Tibial artery (tissue), 4 donors: Measurements from ENCODE around the gene CCNH.

Source experiments
- DNase-seq, 2 donors: peaks; one replicate each; pipeline ENCODE4 v3.0.0-alpha.2; 2019
- H3K27ac ChIP-seq, 2 donors: fragments of 200-600 bp; sonication (generic) in 1 of 2; 1 replicate in 1 of 2; 2 replicates in 1 of 2; pipeline ENCODE4 v1.5.1; 2018 to 2019; ENCODE audit warnings: mild to moderate bottlenecking in 1 of 2
- H3K27me3 ChIP-seq, 2 donors: fragments of 200-600 bp; sonication (generic) in 1 of 2; one replicate each; pipeline versions ENCODE4 v1.5.1 to v1.6.0; 2016 to 2019
- H3K36me3 ChIP-seq, 3 donors: fragments of 200-600 bp; sonication (generic) in 2 of 3; one replicate each; pipeline ENCODE4 v1.5.1; 2016 to 2019; ENCODE audit warnings: mild to moderate bottlenecking in 2 of 3
- H3K4me1 ChIP-seq, 4 donors: fragments of 200-600 bp; sonication (generic) in 2 of 4; 1 replicate in 3 of 4; 2 replicates in 1 of 4; pipeline ENCODE4 v1.5.1; 2016 to 2019
- H3K4me3 ChIP-seq, 2 donors: fragments of 200-600 bp; sonication (generic) in 1 of 2; 1 replicate in 1 of 2; 2 replicates in 1 of 2; pipeline ENCODE4 v1.5.1; 2018 to 2019; ENCODE audit warnings: mild to moderate bottlenecking in 2 of 2
- H3K9me3 ChIP-seq, 3 donors: fragments of 200-600 bp; sonication (generic) in 1 of 3; one replicate each; pipeline ENCODE4 v1.5.1; 2016 to 2019
- CTCF ChIP-seq, 2 experiments: fragments of 200-600 bp in 1 of 2; fragments of 450-650 bp in 1 of 2; IDR thresholded peaks; one replicate each; pipeline ENCODE4 v1.5.1; 2017 to 2019; ENCODE audit warnings: antibody characterized with exemption in 2 of 2, mild to moderate bottlenecking in 1 of 2, moderate library complexity in 1 of 2
- intact Hi-C: fragments of 100-400 bp; cut with DNase I; formaldehyde crosslinking; loops from one replicate; pipeline ENCODE4 v1.15.0; 2023; ENCODE audit warnings: low total_unique reads

The CCNH gene

GRCh38 chr5:87404359-87404758, 8.4 kb downstream of the CCNH start:
- Histone ChIP-seq H3K36me3 (peaks cover 68 to 77% (median 72%) of the 10 kb centered on the region in 3 donors), H3K27ac (no peak overlapping the region), H3K4me3 (no peak overlapping the region), H3K9me3 (no peaks in the 10 kb centered on the region), H3K4me1 (peaks cover 0 to 14% (median 5%) of the 10 kb centered on the region in 4 donors), H3K27me3 (no peaks in the 10 kb centered on the region)
- DNase-seq, result no peak
- no peak for TF ChIP-seq CTCF (IDR thresholded peaks at IDR 0.05)
- intact Hi-C loops, result no loop called here

GRCh38 chr5:87403899-87404298, 8.8 kb downstream of the CCNH start:
- no peaks in the 10 kb centered on the region for H3K27me3 ChIP-seq
- peaks cover 0 to 16% (median 6%) of the 10 kb centered on the region in 4 donors for H3K4me1 ChIP-seq
- intact Hi-C loops, result no loop called here
- H3K27ac ChIP-seq, result no peak overlapping the region
- H3K4me3 ChIP-seq, result no peak overlapping the region
- no peak for TF ChIP-seq CTCF (IDR thresholded peaks at IDR 0.05)
- DNase-seq, result no peak
- H3K9me3 ChIP-seq, result no peaks in the 10 kb centered on the region
- peaks cover 68 to 78% (median 73%) of the 10 kb centered on the region in 3 donors for H3K36me3 ChIP-seq

DNA sequence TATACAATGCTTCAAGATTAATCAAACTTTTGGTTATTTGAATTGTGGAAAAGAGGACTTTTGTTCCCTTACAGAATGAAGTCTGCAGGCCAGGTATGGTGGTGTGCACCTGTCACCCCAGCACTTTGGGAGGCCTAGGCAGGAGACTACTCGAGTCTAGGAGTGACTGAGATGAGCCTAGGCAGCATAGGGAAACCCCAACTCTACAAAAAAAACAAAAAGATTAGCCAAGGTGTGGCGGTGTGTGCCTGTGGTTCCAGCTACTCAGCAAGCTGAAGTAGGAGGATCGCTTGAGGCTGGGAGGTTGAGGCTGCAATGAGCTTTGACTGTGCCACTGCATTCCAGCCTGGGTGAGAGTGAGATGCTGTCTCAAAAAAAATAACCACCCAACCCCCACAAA, 9.3 kb downstream of the CCNH start:
- Histone ChIP-seq H3K4me3 (no peak overlapping the region), H3K36me3 (peaks cover 68 to 78% (median 73%) of the 10 kb centered on the region in 3 donors), H3K4me1 (peaks cover 0 to 17% (median 4%) of the 10 kb centered on the region in 4 donors), H3K9me3 (no peaks in the 10 kb centered on the region), H3K27ac (no peak overlapping the region), H3K27me3 (no peaks in the 10 kb centered on the region)
- DNase-seq, result no peak
- intact Hi-C loops, result no loop called here
- no peak for TF ChIP-seq CTCF (IDR thresholded peaks at IDR 0.05)

DNA sequence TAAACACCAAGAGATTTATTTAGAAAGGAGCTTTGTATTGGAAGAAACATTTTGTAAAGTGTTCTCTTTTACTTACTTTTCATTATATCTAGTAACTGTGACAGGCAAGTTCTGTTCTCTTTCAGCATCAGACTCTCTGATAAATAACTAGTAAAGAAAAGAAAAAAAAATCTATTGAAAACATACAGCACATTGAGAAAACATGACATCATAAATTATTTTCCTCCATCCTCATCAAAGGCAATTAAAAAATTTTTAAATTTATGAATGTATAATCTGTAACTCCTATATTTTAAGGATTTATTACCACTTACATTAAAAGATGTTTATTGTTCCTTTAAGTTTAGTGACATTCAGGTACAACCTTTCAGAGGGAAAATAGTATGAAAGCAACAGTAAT, 11.1 kb downstream of the CCNH start:
- Histone ChIP-seq H3K9me3 (no peaks in the 10 kb centered on the region), H3K27ac (no peak overlapping the region), H3K4me1 (peaks cover 0 to 17% (median 0%) of the 10 kb centered on the region in 4 donors), H3K27me3 (no peaks in the 10 kb centered on the region), H3K36me3 (peaks cover 58 to 78% (median 75%) of the 10 kb centered on the region in 3 donors), H3K4me3 (no peak overlapping the region)
- intact Hi-C loops, result no loop called here
- no peak for TF ChIP-seq CTCF (IDR thresholded peaks at IDR 0.05)
- DNase-seq, result no peak

DNA sequence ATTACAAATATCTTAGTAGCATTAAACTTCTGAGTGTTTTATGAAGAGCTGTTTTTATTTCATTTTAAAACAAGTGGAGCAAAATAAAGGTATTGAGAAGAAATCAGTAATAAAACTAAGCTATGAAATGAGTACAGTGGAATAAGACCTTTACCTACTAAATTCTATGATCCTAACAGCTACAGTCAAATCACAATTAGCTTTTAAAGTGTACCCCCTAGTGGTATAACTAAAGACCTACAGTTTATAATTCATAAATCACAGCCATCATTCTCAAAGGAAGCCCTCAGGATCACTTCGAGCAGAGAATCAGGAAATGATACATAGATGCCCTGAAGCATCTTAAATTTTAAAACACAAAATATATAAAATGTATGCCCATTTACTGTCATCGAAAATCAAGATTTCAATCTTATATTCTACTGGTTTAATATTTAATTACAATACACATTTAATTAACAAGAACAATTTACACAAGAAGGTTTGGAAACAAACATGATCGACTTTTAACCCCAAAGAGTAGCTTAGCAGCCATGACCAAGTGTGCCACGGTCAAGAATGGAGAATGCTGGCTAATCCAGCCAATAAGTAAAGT, 12.3 kb downstream of the CCNH start:
- H3K27ac ChIP-seq, result no peak overlapping the region
- no peak for DNase-seq
- no peaks in the 10 kb centered on the region for H3K9me3 ChIP-seq
- peak; percentile 66 to 68 for TF ChIP-seq CTCF (IDR thresholded peaks at IDR 0.05)
- peaks cover 56 to 83% (median 75%) of the 10 kb centered on the region in 3 donors for H3K36me3 ChIP-seq
- H3K27me3 ChIP-seq, result no peaks in the 10 kb centered on the region
- intact Hi-C loops, result no loop called here
- no peak overlapping the region for H3K4me3 ChIP-seq
- H3K4me1 ChIP-seq, result peaks cover 0 to 17% (median 0%) of the 10 kb centered on the region in 4 donors
